K562 (cell line): ENCODE data around the gene NOA1. TPM values are rescaled to one million over a fixed set of nuclear protein-coding genes. Genes with fewer than 3 reads are reported as not detected.

ENCODE experiments used
- ATAC-seq: fragments of 200-7000 bp; cut with Tn5 transposase; 3 replicates; pipeline ENCODE4 v1.9.1; 2020; ENCODE audit warnings: moderate library complexity
- BruUV-seq: library from RNA; stranded (reverse); fragments of 400-500 nt; replicated peaks from 2 replicates; lab custom pipeline; 2021; lab: Mats Ljungman, UMichigan
- CTCF ChIA-PET: fragments of 300-600 bp; formaldehyde crosslinking; extraction: SDS; loops from one replicate; lab custom pipeline; 2021; ENCODE audit warnings: low intra/inter-chr PET ratio; lab: Yijun Ruan, JAX
- POLR2A ChIA-PET: fragments of 300-600, 350-650 bp; sonication (Branson Sonifier 250); formaldehyde crosslinking; extraction: SDS; loops from one replicate; lab custom pipeline; 2021; ENCODE audit warnings: antibody characterized with exemption, inconsistent platforms; lab: Yijun Ruan, JAX
- DNase-seq, 4 experiments: peaks; one replicate each; pipeline versions ENCODE4 v3.0.0 to v3.0.0-alpha.2; 2011 to 2018; ENCODE audit warnings: low spot score in 3 of 4, mixed read lengths in 3 of 4; ENCODE audit errors: extremely low read depth in 1 of 4
- FAIRE-seq: peaks from 2 replicates; lab custom pipeline; 2011; peaks lifted over from hg19 to GRCh38; lab: Jason Lieb, UNC
- H2AFZ ChIP-seq: 2 replicates; pipeline ENCODE4 v1.6.0; 2011; ENCODE audit warnings: low read depth, low read length, control low read depth, inconsistent platforms
- H3K27ac ChIP-seq: fragments of 200-600 bp; 3 replicates; pipeline ENCODE4 v1.8.0; 2011; ENCODE audit warnings: low read depth, mild to moderate bottlenecking, control low read depth, inconsistent platforms, low read length, moderate library complexity, mixed read lengths; ENCODE audit errors: extremely low read depth
- H3K27me3 ChIP-seq, 2 experiments: fragments of 300-600 bp in 1 of 2; 2 replicates in 1 of 2; 3 replicates in 1 of 2; pipeline versions ENCODE4 v1.6.0 to v1.8.0; 2011; ENCODE audit warnings: inconsistent platforms in 2 of 2, low read length in 2 of 2, mild to moderate bottlenecking in 1 of 2, mixed read lengths in 1 of 2, moderate library complexity in 1 of 2; ENCODE audit not compliant: control insufficient read depth in 2 of 2, insufficient read depth in 2 of 2
- H3K36me3 ChIP-seq: fragments of 300-600 bp; 3 replicates; pipeline ENCODE4 v1.8.0; 2011; ENCODE audit warnings: mild to moderate bottlenecking, low read length, inconsistent platforms; ENCODE audit not compliant: control insufficient read depth, insufficient read depth
- H3K4me1 ChIP-seq, 2 experiments: fragments of 200-600 bp in 1 of 2; replicated peaks in 1 of 2; 2 replicates in 1 of 2; 3 replicates in 1 of 2; pipeline versions ENCODE4 v1.5.1 to v1.8.0; 2011; ENCODE audit warnings: inconsistent platforms in 2 of 2, low read length in 2 of 2, mild to moderate bottlenecking in 1 of 2, mixed read lengths in 1 of 2, moderate library complexity in 1 of 2; ENCODE audit not compliant: control insufficient read depth in 2 of 2, insufficient read depth in 2 of 2
- H3K4me2 ChIP-seq: 2 replicates; pipeline ENCODE4 v1.6.1; 2011; ENCODE audit warnings: low read length, control low read depth, inconsistent platforms, mixed read lengths; ENCODE audit not compliant: insufficient read depth
- H3K4me3 ChIP-seq: fragments of 200-600 bp; sonication (generic), shearing (Covaris generic); 2 replicates; pipeline ENCODE4 v1.5.1; 2016; ENCODE audit warnings: control low read depth, inconsistent platforms
- H3K79me2 ChIP-seq: fragments of 200-600 bp; 3 replicates; pipeline ENCODE4 v1.8.0; 2011; ENCODE audit warnings: low read length, inconsistent platforms; ENCODE audit not compliant: control insufficient read depth, insufficient read depth
- H3K9ac ChIP-seq, 2 experiments: 2 replicates each; pipeline versions ENCODE4 v1.6.0 to v1.6.1; 2011; ENCODE audit warnings: low read depth in 2 of 2, low read length in 2 of 2, control low read depth in 1 of 2, inconsistent platforms in 1 of 2, mild to moderate bottlenecking in 1 of 2, mixed read lengths in 1 of 2; ENCODE audit not compliant: insufficient read depth in 1 of 2
- H3K9me1 ChIP-seq: one replicate; pipeline ENCODE4 v1.6.0; 2011; ENCODE audit warnings: inconsistent platforms, mild to moderate bottlenecking, low read length, moderate library complexity; ENCODE audit not compliant: control insufficient read depth, insufficient read depth
- H3K9me3 ChIP-seq: replicated peaks from 2 replicates; pipeline ENCODE4 v1.5.1; 2011; ENCODE audit warnings: low read depth, low read length, inconsistent platforms; ENCODE audit not compliant: control insufficient read depth, insufficient read depth
- H4K20me1 ChIP-seq: replicated peaks from 2 replicates; pipeline ENCODE4 v1.6.1; 2011; ENCODE audit warnings: low read length, inconsistent platforms, mixed read lengths; ENCODE audit not compliant: control insufficient read depth, insufficient read depth
- BACH1 ChIP-seq: fragments of 200-800 bp; sonication (Bioruptor generic); IDR thresholded peaks from 2 replicates; pipeline ENCODE4 v1.6.1; 2016; ENCODE audit warnings: missing genetic modification characterization, missing compliant biosample characterization
- BCL6 ChIP-seq: fragments of 250-450 bp; sonication (Bioruptor Pico); IDR thresholded peaks from 2 replicates; pipeline ENCODE4 v1.4.0; 2020
- CEBPB ChIP-seq: fragments of 450-650 bp; IDR thresholded peaks from 2 replicates; pipeline ENCODE4 v1.6.1; 2016; ENCODE audit warnings: missing genetic modification characterization, missing compliant biosample characterization
- EHMT2 ChIP-seq: fragments of 450-650 bp; IDR thresholded peaks from 2 replicates; pipeline ENCODE4 v1.6.1; 2018; ENCODE audit warnings: antibody characterized with exemption
- EP300 ChIP-seq: IDR thresholded peaks from 2 replicates; pipeline ENCODE4 v1.6.1; 2012; ENCODE audit warnings: low read length, improper control_type of control experiment
- GABPA ChIP-seq: fragments of 200-800 bp; sonication (Bioruptor generic); conservative IDR thresholded peaks from 2 replicates; pipeline ENCODE4 v1.6.1; 2016; ENCODE audit warnings: low read depth, missing genetic modification characterization, missing compliant biosample characterization
- HIVEP1 ChIP-seq: fragments of 250-450 bp; sonication (Bioruptor Pico); IDR thresholded peaks from 2 replicates; pipeline ENCODE4 v1.4.0; 2020; ENCODE audit warnings: mild to moderate bottlenecking
- HMBOX1 ChIP-seq: sonication (generic); IDR thresholded peaks from 2 replicates; pipeline ENCODE4 v1.6.1; 2016
- KLF6 ChIP-seq: fragments of 250-450 bp; sonication (Bioruptor Pico); IDR thresholded peaks from 2 replicates; pipeline ENCODE4 v1.4.0; 2020; ENCODE audit warnings: mild to moderate bottlenecking, moderate library complexity, borderline replicate concordance
- MAFK ChIP-seq: IDR thresholded peaks from 2 replicates; pipeline ENCODE4 v1.6.1; 2011; ENCODE audit warnings: low read length, improper control_type of control experiment
- MAX ChIP-seq: sonication (generic); formaldehyde crosslinking; IDR thresholded peaks from 2 replicates; pipeline ENCODE4 v1.9.0; 2022; ENCODE audit warnings: mild to moderate bottlenecking, missing genetic modification reagents
- MEIS2 ChIP-seq: fragments of 450-650 bp; IDR thresholded peaks from 2 replicates; pipeline ENCODE4 v1.6.1; 2014; ENCODE audit warnings: mild to moderate bottlenecking; ENCODE audit not compliant: partially characterized antibody
- MYNN ChIP-seq, 2 experiments: sonication (generic); formaldehyde crosslinking in 1 of 2; IDR thresholded peaks; 2 replicates each; pipeline versions ENCODE4 v1.5.0 to v1.6.1; 2016 to 2020; ENCODE audit warnings: antibody characterized with exemption in 1 of 2, missing genetic modification reagents in 1 of 2
- NRF1 ChIP-seq, 2 experiments: fragments of 450-650 bp; IDR thresholded peaks in 1 of 2; conservative IDR thresholded peaks in 1 of 2; 2 replicates each; pipeline ENCODE4 v1.6.1; 2014; ENCODE audit warnings: mild to moderate bottlenecking in 2 of 2
- RFX1 ChIP-seq: fragments of 450-650 bp; IDR thresholded peaks from 2 replicates; pipeline ENCODE4 v1.6.1; 2016; ENCODE audit warnings: mild to moderate bottlenecking, moderate library complexity
- SMAD3 ChIP-seq: fragments of 450-650 bp; formaldehyde crosslinking; conservative IDR thresholded peaks from 2 replicates; pipeline ENCODE4 v1.4.0; 2020; ENCODE audit warnings: mild to moderate bottlenecking
- SMAD4 ChIP-seq: fragments of 250-450 bp; sonication (Bioruptor Pico); conservative IDR thresholded peaks from 2 replicates; pipeline ENCODE4 v1.8.0; 2021; ENCODE audit warnings: inconsistent platforms, mild to moderate bottlenecking, moderate library complexity
- TAF9B ChIP-seq: fragments of 450-650 bp; IDR thresholded peaks from 2 replicates; pipeline ENCODE4 v1.6.1; 2018; ENCODE audit warnings: mild to moderate bottlenecking; ENCODE audit not compliant: partially characterized antibody
- TEAD1 ChIP-seq, 2 experiments: fragments of 450-650 bp in 1 of 2; sonication (generic) in 1 of 2; formaldehyde crosslinking; IDR thresholded peaks; 2 replicates each; pipeline versions ENCODE4 v1.4.0 to v1.8.0; 2020 to 2022; ENCODE audit warnings: mild to moderate bottlenecking in 2 of 2, missing genetic modification reagents in 1 of 2
- ZBTB1 ChIP-seq: sonication (generic); formaldehyde crosslinking; IDR thresholded peaks from 2 replicates; pipeline ENCODE4 v1.8.1; 2023; ENCODE audit warnings: missing genetic modification reagents, low read depth, mild to moderate bottlenecking, borderline replicate concordance
- ZNF583 ChIP-seq: fragments of 250-450 bp; sonication (Bioruptor Pico); IDR thresholded peaks from 2 replicates; pipeline ENCODE4 v1.4.0; 2020
- ZNF696 ChIP-seq: fragments of 250-450 bp; sonication (Bioruptor Pico); conservative IDR thresholded peaks from 2 replicates; pipeline ENCODE4 v1.4.0; 2020; ENCODE audit warnings: mild to moderate bottlenecking, moderate library complexity
- ZNF766 ChIP-seq: fragments of 200-800 bp; sonication (Bioruptor generic); conservative IDR thresholded peaks from 2 replicates; pipeline ENCODE4 v1.6.1; 2016; ENCODE audit warnings: missing genetic modification characterization, missing compliant biosample characterization
- WGBS: fragments of 100-300 bp; shearing (Covaris generic); methylation state at CpG from one replicate; pipeline ENCODE4 v1.1.6; 2016; ENCODE audit warnings: low coverage, mixed read lengths; ENCODE audit not compliant: insufficient coverage; ENCODE audit errors: missing lambda C conversion rate; 5-methylcytosine and 5-hydroxymethylcytosine counted together
- in situ Hi-C: fragments of 300-500 bp; cut with MboI; formaldehyde crosslinking; loops from 4 replicates; pipeline ENCODE4 v1.15.0; 2018; ENCODE audit warnings: inconsistent platforms, mixed read lengths
- intact Hi-C: fragments of 100-400 bp; cut with micrococcal nuclease; formaldehyde crosslinking; loops from 2 replicates; pipeline ENCODE4 v1.14.2; 2022
- polyA plus RNA-seq, 8 experiments: library from polyadenylated mRNA; depleted of rRNA in 4 of 8; stranded (reverse) in 5 of 8; unstranded in 3 of 8; fragments of >200 nt; fragmentation: Nextera tagmentation in 2 of 8; fragmentation: Illumina TruSeq in 1 of 8; extraction: Ambion mirVana in 2 of 8; extraction: Trizol in 1 of 8; gene quantifications; 2 replicates each; pipeline versions ENCODE4 v1.2.1 to v1.2.3, GENCODE V29; 2011 to 2014; ENCODE audit warnings: inconsistent platforms in 1 of 8, missing spikeins in 1 of 8
- total RNA-seq, 7 experiments: library from RNA; depleted of rRNA in 6 of 7; stranded (reverse); fragments of >200 nt in 6 of 7; fragmentation: Illumina TruSeq in 2 of 7; extraction: Trizol in 2 of 7; gene quantifications; 2 replicates each; pipeline versions ENCODE4 v1.2.1 to v1.2.3, GENCODE V29; 2011 to 2021; ENCODE audit warnings: low replicate concordance in 1 of 7

NOA1 gene
- total and polyA plus RNA-seq, 9 of the 15 experiments (the other 6 are each of a cell fraction or from before 2014, with no cell fraction given), result 2.6 to 26.6 (median 16.7) TPM

- Histone ChIP-seq H3K4me1 (peaks cover 0 to 11% of the 10 kb centered on the region in 2 experiments; a peak in 2 of 5 replicates), H3K4me3 (no peak overlapping the region), H3K36me3 (peaks cover 8% of the 10 kb centered on the region; the same call in 2 of the 3 replicates), H3K27ac (no peak overlapping the region), H2AFZ (peak overlapping the region; percentile 86), H3K9me1 (no peaks in the 10 kb centered on the region), H3K9ac (peak overlapping the region; percentile 18 to 22; a peak in 2 of 4 replicates), H3K79me2 (no peaks in the 10 kb centered on the region), H3K4me2 (peak overlapping the region; percentile 61), H4K20me1 (no peaks in the 10 kb centered on the region), H3K9me3 (no peaks in the 10 kb centered on the region), H3K27me3 (peaks cover 0 to 5% of the 10 kb centered on the region in 2 experiments; a peak in 3 of 5 replicates)
- intact Hi-C loops, result loop anchor here (5.0 to 10.0 kb wide), 2 partner anchors 46 to 113 kb away; no protein-coding TSS in a partner anchor
- FAIRE-seq (peak; percentile 83), ATAC-seq (peak; percentile 82), DNase-seq (peak in 3 of 4 experiments; percentile 11 to 48 (median 35))
- in situ Hi-C loops, result no loop called here
- WGBS, result 10% methylated on average over 6 of the region's 7 CpGs
- CTCF ChIA-PET, result no interaction called here
- no TSS peak for BruUV-seq
- POLR2A ChIA-PET, result no interaction called here
- no peak for TF ChIP-seq MAX (CRISPR knock-in tag)
- no peak for TF ChIP-seq MAFK
- TF ChIP-seq BACH1 (tag), result peak; percentile 66; the same call in 1 of the 2 replicates
- TF ChIP-seq EHMT2, result peak; percentile 70; the same call in 1 of the 2 replicates
- TF ChIP-seq RFX1, result 0 out of 2 replicates have a peak, but pooled peaks have one; percentile 16
- TF ChIP-seq ZNF696 (CRISPR knock-in tag), result no peak
- TF ChIP-seq TEAD1 (CRISPR knock-in tag; IDR thresholded peaks at IDR 0.05), result 0 out of 4 replicates have a peak, but pooled peaks of 1 of the 2 experiments have one; percentile 39
- no peak for TF ChIP-seq EP300
- peak; percentile 69 for TF ChIP-seq TAF9B
- TF ChIP-seq HIVEP1 (CRISPR knock-in tag), result 0 out of 2 replicates have a peak, but pooled peaks have one; percentile 36
- TF ChIP-seq ZBTB1 (CRISPR knock-in tag), result no peak
- peak; percentile 98 for TF ChIP-seq CEBPB
- no peak for TF ChIP-seq MEIS2
- TF ChIP-seq GABPA (tag), result peak; percentile 47
- peak; percentile 68; the same call in 1 of the 2 replicates for TF ChIP-seq SMAD3
- TF ChIP-seq HMBOX1, result peak; percentile 79
- peak; percentile 26 to 52; a peak in 2 of 4 replicates for TF ChIP-seq NRF1 (conservative IDR thresholded peaks at IDR 0.05 in 1 of 2, IDR thresholded peaks at IDR 0.05 in 1 of 2)
- peak; percentile 57; the same call in 1 of the 2 replicates for TF ChIP-seq BCL6
- peak; percentile 90 for TF ChIP-seq ZNF766 (CRISPR knock-in tag)
- peak; percentile 42; the same call in 1 of the 2 replicates for TF ChIP-seq KLF6 (CRISPR knock-in tag)
- TF ChIP-seq MYNN (IDR thresholded peaks at IDR 0.05), result peak; percentile 56; the same call in 1 of the 2 replicates
- no peak for TF ChIP-seq MYNN (CRISPR knock-in tag; IDR thresholded peaks at IDR 0.05)
- peak; percentile 55; the same call in 1 of the 2 replicates for TF ChIP-seq ZNF583 (CRISPR knock-in tag)
- peak; percentile 44; the same call in 1 of the 2 replicates for TF ChIP-seq SMAD4 (CRISPR knock-in tag)
Measured at GRCh38 chr4:56958111-56958517, 19.3 kb downstream of the NOA1 start.
